Erythroblast (primary cell): ENCODE data around the gene GLP2R.

Experiments used
- GATA1 ChIP-seq: IDR thresholded peaks from 2 replicates; pipeline ENCODE4 v1.6.1; 2011; ENCODE audit warnings: low read depth, mild to moderate bottlenecking, control low read depth, low read length, moderate library complexity
- POLR2A ChIP-seq: IDR thresholded peaks from 2 replicates; pipeline ENCODE4 v1.6.1; 2011; ENCODE audit warnings: mild to moderate bottlenecking, low read length

DNA sequence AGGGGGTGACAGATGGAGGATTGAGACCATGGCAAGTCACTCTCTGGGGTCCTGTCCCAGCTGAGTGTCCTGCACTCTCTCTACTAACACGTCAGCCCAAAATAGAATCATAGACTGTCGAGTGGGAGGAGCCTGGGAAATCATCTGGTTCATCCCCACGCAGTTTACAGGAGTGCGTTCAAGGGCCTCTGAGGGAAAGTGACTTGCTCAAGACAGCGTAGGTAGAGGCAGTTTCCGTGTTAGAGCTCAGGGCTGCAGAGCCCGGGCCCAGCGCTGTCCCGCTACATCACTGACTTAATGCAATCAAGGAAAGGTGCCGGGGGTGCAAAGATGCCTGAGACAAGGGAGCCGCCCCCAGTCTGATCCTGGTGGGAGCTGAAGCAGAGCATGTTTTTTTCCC, 14.2 kb upstream of the GLP2R start:
- TF ChIP-seq POLR2A (no peak), GATA1 (no peak)
